H9 (cell line): ENCODE measurements around the gene H2BK1. TPM values are rescaled to one million over a fixed set of nuclear protein-coding genes. Genes with fewer than 3 reads are reported as not detected.

Source experiments
- DNase-seq: peaks from one replicate; pipeline ENCODE4 v3.0.0-alpha.2; 2017
- H2AFZ ChIP-seq: one replicate; pipeline ENCODE4 v1.6.1; 2013; ENCODE audit warnings: mild to moderate bottlenecking, low read length, control low read depth, moderate library complexity
- H2AK5ac ChIP-seq: 2 replicates; pipeline ENCODE4 v1.6.1; 2013; ENCODE audit warnings: low read length, control low read depth, mixed read lengths; ENCODE audit not compliant: insufficient read length
- H2BK120ac ChIP-seq: one replicate; pipeline ENCODE4 v1.6.1; 2013; ENCODE audit warnings: low read depth, mild to moderate bottlenecking, low read length, control low read depth, inconsistent platforms; ENCODE audit not compliant: poor library complexity, severe bottlenecking
- H2BK12ac ChIP-seq: 2 replicates; pipeline ENCODE4 v1.6.1; 2013; ENCODE audit warnings: low read length, control low read depth, mixed read lengths, low read depth; ENCODE audit not compliant: insufficient read length
- H2BK15ac ChIP-seq: 2 replicates; pipeline ENCODE4 v1.6.1; 2013; ENCODE audit warnings: low read depth, low read length, control low read depth
- H2BK20ac ChIP-seq: one replicate; pipeline ENCODE4 v1.6.1; 2013; ENCODE audit warnings: low read depth, mild to moderate bottlenecking, low read length, control low read depth, inconsistent platforms; ENCODE audit not compliant: poor library complexity, severe bottlenecking
- H2BK5ac ChIP-seq: 2 replicates; pipeline ENCODE4 v1.6.1; 2013; ENCODE audit warnings: low read length, control low read depth, mixed read lengths; ENCODE audit not compliant: insufficient read length
- H3K14ac ChIP-seq: 2 replicates; pipeline ENCODE4 v1.6.1; 2013; ENCODE audit warnings: low read length, control low read depth; ENCODE audit not compliant: insufficient read depth
- H3K18ac ChIP-seq: 2 replicates; pipeline ENCODE4 v1.6.1; 2013; ENCODE audit warnings: low read depth, mild to moderate bottlenecking, mixed read lengths, low read length, control low read depth; ENCODE audit not compliant: insufficient read length
- H3K23ac ChIP-seq: 2 replicates; pipeline ENCODE4 v1.6.1; 2013; ENCODE audit warnings: low read length, control low read depth, mixed read lengths, low read depth; ENCODE audit not compliant: insufficient read length
- H3K23me2 ChIP-seq: 2 replicates; pipeline ENCODE4 v1.6.1; 2013; ENCODE audit warnings: low read depth, mild to moderate bottlenecking, mixed read lengths, low read length, control low read depth; ENCODE audit not compliant: insufficient read length, poor library complexity, severe bottlenecking
- H3K27ac ChIP-seq: 2 replicates; pipeline ENCODE4 v1.5.1; 2013; ENCODE audit warnings: low read length, control low read depth, mixed read lengths, low read depth; ENCODE audit not compliant: insufficient read length
- H3K27me3 ChIP-seq: 2 replicates; pipeline ENCODE4 v1.6.1; 2013; ENCODE audit warnings: low read length, control low read depth, inconsistent platforms; ENCODE audit not compliant: insufficient read depth
- H3K4ac ChIP-seq: 2 replicates; pipeline ENCODE4 v1.6.1; 2013; ENCODE audit warnings: low read depth, mild to moderate bottlenecking, control low read depth, inconsistent platforms, low read length, moderate library complexity
- H3K4me1 ChIP-seq: 2 replicates; pipeline ENCODE4 v1.6.1; 2013; ENCODE audit warnings: low read length, control low read depth, inconsistent platforms; ENCODE audit not compliant: insufficient read depth
- H3K4me2 ChIP-seq: 2 replicates; pipeline ENCODE4 v1.6.1; 2013; ENCODE audit warnings: low read length, control low read depth, mixed read lengths; ENCODE audit not compliant: insufficient read length, insufficient read depth
- H3K56ac ChIP-seq: 2 replicates; pipeline ENCODE4 v1.6.1; 2013; ENCODE audit warnings: low read depth, mild to moderate bottlenecking, mixed read lengths, low read length, control low read depth; ENCODE audit not compliant: insufficient read length
- H3K79me1 ChIP-seq: 2 replicates; pipeline ENCODE4 v1.6.1; 2013; ENCODE audit warnings: low read depth, mild to moderate bottlenecking, moderate library complexity, low read length, control low read depth, inconsistent platforms; ENCODE audit not compliant: insufficient read depth, poor library complexity, severe bottlenecking
- H3K79me2 ChIP-seq: 2 replicates; pipeline ENCODE4 v1.6.1; 2013; ENCODE audit warnings: low read length, control low read depth, inconsistent platforms; ENCODE audit not compliant: insufficient read depth
- H3K9ac ChIP-seq: 2 replicates; pipeline ENCODE4 v1.6.1; 2013; ENCODE audit warnings: low read length, control low read depth, mixed read lengths; ENCODE audit not compliant: insufficient read length; ENCODE audit errors: extremely low read depth
- H3K9me3 ChIP-seq: one replicate; pipeline ENCODE4 v1.6.1; 2013; ENCODE audit warnings: low read depth, low read length, inconsistent platforms; ENCODE audit not compliant: control insufficient read depth
- H3T11ph ChIP-seq: one replicate; pipeline ENCODE4 v1.6.1; 2013; ENCODE audit warnings: mild to moderate bottlenecking, low read length, control low read depth, inconsistent platforms
- H4K20me1 ChIP-seq: one replicate; pipeline ENCODE4 v1.6.1; 2013; ENCODE audit not compliant: control insufficient read depth, insufficient read length, insufficient read depth
- H4K5ac ChIP-seq: 2 replicates; pipeline ENCODE4 v1.6.1; 2013; ENCODE audit warnings: low read depth, mild to moderate bottlenecking, mixed read lengths, low read length, control low read depth; ENCODE audit not compliant: insufficient read length
- H4K8ac ChIP-seq: replicated peaks from 2 replicates; pipeline ENCODE4 v1.6.1; 2013; ENCODE audit warnings: low read length, control low read depth, mixed read lengths, low read depth; ENCODE audit not compliant: insufficient read length
- H4K91ac ChIP-seq: 2 replicates; pipeline ENCODE4 v1.6.1; 2013; ENCODE audit warnings: low read depth, mild to moderate bottlenecking, moderate library complexity, mixed read lengths, low read length, control low read depth; ENCODE audit not compliant: insufficient read length
- H3K27ac Mint-ChIP-seq, 3 experiments: 2 replicates in 2 of 3; 3 replicates in 1 of 3; pipeline ENCODE4 v1.8.0; 2020 to 2021; ENCODE audit warnings: mixed read lengths in 3 of 3, mild to moderate bottlenecking in 1 of 3, moderate library complexity in 1 of 3
- H3K27me3 Mint-ChIP-seq: 2 replicates; pipeline ENCODE4 v1.8.0; 2021; ENCODE audit warnings: low read depth, mild to moderate bottlenecking, moderate library complexity, mixed read lengths
- H3K36me3 Mint-ChIP-seq, 3 experiments: 2 replicates in 2 of 3; 3 replicates in 1 of 3; pipeline ENCODE4 v1.8.0; 2020 to 2021; ENCODE audit warnings: low read depth in 3 of 3, mixed read lengths in 3 of 3; ENCODE audit not compliant: insufficient read depth in 1 of 3
- H3K4me1 Mint-ChIP-seq, 2 experiments: 2 replicates each; pipeline ENCODE4 v1.8.0; 2020; ENCODE audit warnings: mixed read lengths in 2 of 2
- H3K4me3 Mint-ChIP-seq, 2 experiments: 2 replicates in 1 of 2; 3 replicates in 1 of 2; pipeline ENCODE4 v1.8.0; 2020 to 2021; ENCODE audit warnings: mild to moderate bottlenecking in 2 of 2, mixed read lengths in 2 of 2, moderate library complexity in 1 of 2
- H3K9me3 Mint-ChIP-seq, 2 experiments: 2 replicates in 1 of 2; 3 replicates in 1 of 2; pipeline ENCODE4 v1.8.0; 2020; ENCODE audit warnings: mild to moderate bottlenecking in 2 of 2, mixed read lengths in 2 of 2, moderate library complexity in 1 of 2
- CTCF ChIP-seq: fragments of 200-600 bp; sonication (generic); conservative IDR thresholded peaks from 3 replicates; pipeline ENCODE4 v1.8.0; 2021; ENCODE audit warnings: antibody characterized with exemption, mild to moderate bottlenecking
- WGBS: extraction: QIAGEN DNeasy Blood & Tissue Kit; methylation state at CpG from one replicate; pipeline ENCODE4 v1.1.7; 2013; ENCODE audit warnings: missing lambda C conversion rate, low lambda C conversion rate, mixed read lengths; ENCODE audit not compliant: insufficient read length; ENCODE audit errors: extremely low coverage; 5-methylcytosine and 5-hydroxymethylcytosine counted together
- total RNA-seq: library from RNA; stranded (reverse); gene quantifications from 2 replicates; pipeline ENCODE4 v1.2.1, GENCODE V29; 2021

The H2BK1 gene
- total RNA-seq, 1 experiment from 2014 or later: not detected

- Histone ChIP-seq H4K20me1 (no peaks in the 10 kb centered on the region), H3K18ac (no peak overlapping the region), H3K79me1 (no peaks in the 10 kb centered on the region), H2AFZ (no peak overlapping the region), H3K27me3 (peaks cover 19% of the 10 kb centered on the region; the same call in 1 of the 2 replicates), H3T11ph (no peak overlapping the region), H3K56ac (no peak overlapping the region), H4K91ac (no peak overlapping the region), H3K4me2 (peak overlapping the region; percentile 71), H2BK5ac (no peak overlapping the region), H2AK5ac (no peak overlapping the region), H3K79me2 (no peaks in the 10 kb centered on the region), H2BK20ac (no peak overlapping the region), H3K9ac (no peak overlapping the region), H2BK12ac (no peak overlapping the region), H2BK15ac (no peak overlapping the region), H4K5ac (no peak overlapping the region), H3K23me2 (peaks cover 20% of the 10 kb centered on the region), H4K8ac (no peak overlapping the region), H3K4ac (no peak overlapping the region), H3K14ac (no peak overlapping the region), H2BK120ac (no peak overlapping the region), H3K9me3 (no peaks in the 10 kb centered on the region), H3K23ac (no peak overlapping the region), H3K27ac (no peak overlapping the region), H3K4me1 (peaks cover 4% of the 10 kb centered on the region; the same call in 1 of the 2 replicates)
- no peak for TF ChIP-seq CTCF
- Mint-ChIP-seq H3K4me1 (peaks cover 56 to 68% of the 10 kb centered on the region in 2 experiments), H3K4me3 (peak overlapping the region; percentile 72 to 92), H3K36me3 (no peaks in the 10 kb centered on the region), H3K27ac (peak overlapping the region in 1 of 3 experiments; percentile 52; a peak in 1 of 7 replicates), H3K27me3 (peaks cover 75% of the 10 kb centered on the region), H3K9me3 (no peaks in the 10 kb centered on the region; a peak in 1 of 5 replicates)
- no CpG with 5 or more reads among the region's 29 CpGs for WGBS
- no peak for DNase-seq
These were observed 37.5 kb upstream of the H2BK1 start for GRCh38 chr7:151247611-151248345.
